HL-60/S4 treated with retinoic acid at 250 ng/mL for 4 days and 3 days (cell line): ENCODE measurements around the gene PRLHR.
"Not testable (repeated sequence)": the region's sequence is repeated elsewhere in the genome, so short reads cannot be mapped to it uniquely, and the experiment has no call there.

ENCODE experiments used
- in situ Hi-C: fragments of 300-500 bp; cut with MboI; formaldehyde crosslinking; loops from 2 replicates; pipeline ENCODE4 v1.7.0; 2022; ENCODE audit warnings: low sequenced_read_pairs

The PRLHR gene

GRCh38 chr10:118595598-118596425 is at the start of gene PRLHR:
Gene PRLHR (minus strand): TSS chr10:118595648. CDS start chr10:118595244, 404 bp downstream.
- in situ Hi-C loops = no loop called here

- in situ Hi-C loops = no loop called here
Observed at GRCh38 chr10:118642228-118642627, 46.8 kb upstream of the PRLHR start.

- in situ Hi-C loops = no loop called here
Observed at GRCh38 chr10:118638680-118639079, 43.2 kb upstream of the PRLHR start.

GRCh38 chr10:118635674-118636402 is 40.4 kb upstream of the PRLHR start:
- in situ Hi-C loops = no loop called here

- in situ Hi-C loops = no loop called here
Observed at GRCh38 chr10:118633786-118634185, 38.3 kb upstream of the PRLHR start.

- in situ Hi-C loops = no loop called here
Observed at GRCh38 chr10:118629211-118629610, 33.8 kb upstream of the PRLHR start.

- in situ Hi-C loops = no loop called here
Observed at GRCh38 chr10:118628397-118628796, 32.9 kb upstream of the PRLHR start.

GRCh38 chr10:118626953-118627352 is 31.5 kb upstream of the PRLHR start:
- in situ Hi-C loops = no loop called here

GRCh38 chr10:118625504-118625903 is 30.1 kb upstream of the PRLHR start:
- in situ Hi-C loops = no loop called here

GRCh38 chr10:118624747-118625146 is 29.3 kb upstream of the PRLHR start:
- in situ Hi-C loops = no loop called here

- in situ Hi-C loops = no loop called here
Observed at GRCh38 chr10:118621304-118621942, 26.0 kb upstream of the PRLHR start.

GRCh38 chr10:118613863-118614262 is 18.4 kb upstream of the PRLHR start:
- in situ Hi-C loops = not testable (repeated sequence)

GRCh38 chr10:118610577-118610976 is 15.1 kb upstream of the PRLHR start:
- in situ Hi-C loops = no loop called here

- in situ Hi-C loops = no loop called here
Observed at GRCh38 chr10:118607768-118608354, 12.4 kb upstream of the PRLHR start.

- in situ Hi-C loops = no loop called here
Observed at GRCh38 chr10:118605694-118606093, 10.2 kb upstream of the PRLHR start.

- in situ Hi-C loops = no loop called here
Observed at GRCh38 chr10:118596426-118597124, 1.1 kb upstream of the PRLHR start.

- in situ Hi-C loops = no loop called here
Observed at GRCh38 chr10:118595064-118595420, 406 bp downstream of the PRLHR start.

GRCh38 chr10:118594392-118595063 is 920 bp downstream of the PRLHR start:
- in situ Hi-C loops = no loop called here

GRCh38 chr10:118592675-118593330 is 2.6 kb downstream of the PRLHR start:
- in situ Hi-C loops = no loop called here

- in situ Hi-C loops = no loop called here
Observed at GRCh38 chr10:118590334-118590733, 5.1 kb downstream of the PRLHR start.
